Effector CD4-positive, alpha-beta T cell (primary cell): ENCODE measurements around the gene SERPINB1.

Experiments used
- DNase-seq: peaks from one replicate; pipeline ENCODE4 v3.0.0-alpha.2; 2020

SERPINB1 gene

DNA sequence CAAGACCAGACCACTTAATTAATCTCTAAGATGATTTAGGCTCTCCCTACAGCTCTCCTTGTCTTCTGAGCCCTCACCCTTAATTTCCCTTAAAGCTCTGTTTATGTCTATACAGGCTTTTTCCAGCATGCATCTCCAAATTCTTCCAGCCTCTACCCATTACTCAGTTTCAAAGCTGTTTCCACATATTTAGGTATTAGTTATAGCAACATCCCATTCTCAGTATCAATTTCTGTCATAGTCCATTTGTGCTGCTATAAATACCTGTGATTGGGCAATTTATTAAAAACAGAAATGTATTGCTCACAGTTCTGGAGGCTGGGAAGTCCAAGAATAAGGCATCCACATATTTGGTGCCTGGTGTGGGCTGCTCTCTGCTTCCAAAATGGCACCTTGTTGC is 2.3 kb upstream of the SERPINB1 start:
- no peak for DNase-seq

DNA sequence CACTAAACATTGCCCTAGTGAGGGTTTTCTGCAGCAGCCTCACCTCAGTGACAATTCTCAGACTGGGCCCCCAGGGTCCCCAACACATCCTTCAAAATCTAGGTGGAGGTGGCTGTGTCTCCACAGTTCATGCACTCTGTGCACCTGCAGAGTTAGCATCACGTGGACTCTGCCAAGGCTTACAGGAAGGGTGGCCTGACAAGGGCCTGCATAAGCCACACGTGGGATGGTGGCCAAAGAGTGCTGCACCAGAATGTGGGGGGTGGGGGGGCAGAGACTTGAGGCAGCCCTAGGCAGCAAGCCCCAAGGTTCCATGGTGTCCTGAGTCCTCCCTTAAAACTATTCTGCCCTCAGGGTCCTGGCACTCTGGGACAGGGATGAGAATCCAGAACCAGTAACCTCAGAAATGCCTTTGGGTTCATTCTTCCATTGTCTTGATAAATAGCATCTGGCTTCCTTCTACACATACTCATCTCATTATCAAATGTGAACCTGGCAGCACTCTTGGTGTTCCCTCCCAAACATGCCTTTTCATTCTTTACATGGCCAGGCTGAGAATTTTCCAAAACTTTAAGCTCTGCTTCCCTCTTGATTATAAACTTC is 1.6 kb upstream of the SERPINB1 start:
- DNase-seq = no peak

DNA sequence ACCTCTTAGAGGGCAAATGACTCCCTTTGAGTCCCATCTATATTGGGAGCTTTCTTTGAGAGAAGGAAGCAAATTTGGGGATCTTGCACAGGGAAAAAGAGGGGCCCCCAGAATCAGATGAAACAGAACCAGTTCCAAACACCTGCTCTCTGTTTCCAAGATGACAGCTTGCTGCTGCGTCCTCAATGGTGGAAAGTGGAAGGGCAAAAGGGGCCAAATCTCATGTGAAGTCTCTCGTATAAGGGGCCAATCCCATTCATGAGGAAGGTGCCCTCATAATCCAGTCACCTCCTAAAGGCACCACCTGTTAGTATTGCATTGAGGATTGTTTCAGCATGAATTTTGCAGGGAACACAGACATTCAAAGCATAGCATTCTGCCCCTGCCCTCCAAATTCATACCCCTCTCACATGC is 483 bp upstream of the SERPINB1 start:
- no peak for DNase-seq

DNA sequence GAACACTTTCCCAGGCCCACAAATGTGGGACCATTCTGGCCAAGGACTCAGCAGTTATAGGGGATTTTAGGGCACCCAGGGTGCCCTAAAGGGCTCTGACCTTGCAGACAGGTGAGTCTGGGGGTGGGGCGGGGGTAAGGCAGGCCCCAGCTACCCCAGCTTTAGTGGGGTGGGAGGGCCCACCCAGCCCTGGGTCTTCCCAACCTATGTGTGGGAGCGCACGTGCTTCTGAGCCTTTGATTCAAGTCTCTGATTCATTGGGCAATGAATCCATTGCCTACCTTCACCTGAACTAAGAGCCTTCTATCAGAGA is 958 bp downstream of the SERPINB1 start:
- no peak for DNase-seq

DNA sequence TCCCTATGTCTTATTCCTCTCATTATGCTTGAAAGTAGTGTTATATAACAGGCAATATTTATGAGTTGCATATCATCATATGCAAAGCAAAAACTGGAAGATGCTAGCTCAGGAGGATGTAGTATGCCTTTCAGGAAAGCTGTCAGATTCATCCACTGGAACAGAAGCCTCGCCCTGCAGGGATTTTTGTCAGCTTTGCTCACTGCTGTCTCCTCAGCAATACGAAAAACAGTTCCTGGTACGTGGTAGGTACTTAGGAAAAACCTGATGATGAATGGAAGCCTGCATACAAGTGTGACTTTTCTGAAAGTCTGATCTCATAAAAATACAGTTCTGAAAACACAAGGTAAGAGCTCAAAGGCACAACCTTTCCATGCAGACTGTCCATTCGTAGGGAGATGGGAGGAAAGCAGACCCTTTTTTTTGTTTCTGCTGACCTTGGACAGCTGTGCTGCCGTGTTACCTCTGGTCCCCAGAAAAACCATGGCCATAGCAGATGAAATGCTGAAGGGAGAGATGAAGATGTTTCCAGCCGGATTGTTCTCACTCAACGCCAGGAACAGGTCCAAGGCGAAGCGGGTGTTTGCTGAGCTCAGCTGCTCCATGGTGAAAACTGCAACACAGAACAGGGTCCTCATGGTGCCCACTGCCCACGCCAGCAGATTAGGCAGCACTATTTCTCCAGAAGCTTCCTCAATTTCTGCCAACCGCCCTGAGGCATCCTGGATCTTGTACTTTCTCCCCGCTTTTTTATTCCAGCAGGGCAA is 1.5 kb downstream of the SERPINB1 start:
- DNase-seq = no peak

DNA sequence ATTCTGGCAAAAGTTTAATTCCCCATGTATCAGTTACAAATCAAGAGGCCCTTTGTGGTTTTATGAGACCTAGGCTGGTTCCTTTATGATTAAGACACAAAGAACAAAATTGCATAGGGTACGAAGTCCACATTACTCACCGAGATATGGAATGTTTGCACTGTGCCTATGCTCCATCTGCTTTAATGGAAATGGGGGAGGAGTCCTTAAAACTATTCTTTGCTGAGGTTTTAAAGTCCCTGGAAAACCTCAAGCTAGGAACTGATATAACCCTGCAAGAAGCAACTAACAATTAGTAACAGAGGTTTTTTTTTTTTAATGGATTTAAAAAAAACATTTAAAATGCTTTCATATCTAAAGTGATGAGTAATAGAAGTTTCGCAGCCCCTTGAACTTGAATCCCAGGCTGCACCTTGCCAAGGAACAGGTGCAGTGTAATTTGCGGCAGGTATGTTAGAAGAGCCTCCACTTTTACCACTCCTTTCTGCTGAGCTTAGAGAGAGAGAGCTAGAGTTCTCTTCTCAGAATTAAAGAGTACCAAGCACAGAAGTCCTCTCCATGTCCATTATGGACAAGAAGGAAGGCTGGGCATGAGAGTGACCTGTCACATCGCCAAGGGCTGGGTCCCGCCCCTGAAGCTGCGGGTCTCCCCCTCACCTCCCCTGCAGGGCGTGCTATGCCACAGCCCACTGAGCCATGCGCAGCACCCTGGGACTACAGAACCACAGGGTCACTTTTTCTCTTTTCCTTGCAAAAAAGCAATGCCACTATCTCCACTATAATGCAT is 2.3 kb downstream of the SERPINB1 start:
- DNase-seq = no peak

DNA sequence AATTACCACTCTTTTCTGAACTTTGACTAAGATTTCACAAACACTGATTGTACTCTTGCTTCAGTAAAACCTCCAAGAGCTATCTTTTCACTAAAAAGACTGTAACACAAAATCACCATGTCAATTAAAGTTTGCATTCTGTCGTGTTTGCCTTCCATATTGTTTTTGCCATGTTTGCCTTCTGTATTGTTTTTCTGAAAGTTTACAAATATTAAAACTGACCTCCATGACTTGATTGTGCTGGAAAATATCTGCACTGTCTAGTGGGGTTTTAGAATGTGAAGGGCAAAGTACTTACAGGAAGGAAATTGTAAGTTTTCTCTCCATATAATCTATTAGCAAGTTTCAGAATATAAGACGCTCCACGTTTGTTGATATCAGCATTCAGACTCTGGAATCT is 3.4 kb downstream of the SERPINB1 start:
- DNase-seq = no peak

DNA sequence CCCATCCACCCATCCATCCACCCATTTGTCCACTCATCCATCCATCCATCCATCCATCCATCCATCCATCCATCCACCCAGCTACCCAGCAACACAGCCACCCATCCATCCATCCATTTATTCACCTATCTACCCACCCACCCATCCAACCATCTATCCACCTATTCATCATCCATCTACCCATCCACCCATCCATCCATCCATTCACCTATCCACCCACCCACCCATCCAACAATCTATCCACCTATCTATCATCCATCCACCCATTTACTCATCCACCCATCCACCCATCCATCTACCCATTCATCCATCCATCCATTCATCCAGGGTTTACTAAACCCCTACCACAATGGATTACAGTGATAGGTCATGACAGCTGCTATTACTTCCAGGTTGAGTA is 7.4 kb downstream of the SERPINB1 start:
- DNase-seq = no peak

DNA sequence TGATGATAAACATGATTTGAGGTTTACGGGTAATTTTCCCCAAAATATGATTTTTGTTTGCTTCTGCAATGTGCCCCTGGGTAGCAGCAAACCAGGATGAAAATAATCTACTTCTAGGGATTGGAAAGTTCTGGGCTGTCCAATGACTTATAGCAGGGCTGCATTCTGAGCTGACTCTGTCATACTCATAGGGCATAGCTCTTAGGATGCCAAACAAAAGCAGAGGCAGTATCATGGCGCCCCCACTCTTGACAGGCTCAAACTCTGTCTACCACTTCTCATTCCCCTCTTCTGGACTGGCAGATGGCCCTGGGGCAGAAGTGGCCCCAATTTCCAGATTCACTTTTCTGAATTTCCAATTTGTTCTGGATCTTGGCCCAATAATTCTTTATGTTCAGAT is 10.3 kb downstream of the SERPINB1 start:
- DNase-seq = no peak

DNA sequence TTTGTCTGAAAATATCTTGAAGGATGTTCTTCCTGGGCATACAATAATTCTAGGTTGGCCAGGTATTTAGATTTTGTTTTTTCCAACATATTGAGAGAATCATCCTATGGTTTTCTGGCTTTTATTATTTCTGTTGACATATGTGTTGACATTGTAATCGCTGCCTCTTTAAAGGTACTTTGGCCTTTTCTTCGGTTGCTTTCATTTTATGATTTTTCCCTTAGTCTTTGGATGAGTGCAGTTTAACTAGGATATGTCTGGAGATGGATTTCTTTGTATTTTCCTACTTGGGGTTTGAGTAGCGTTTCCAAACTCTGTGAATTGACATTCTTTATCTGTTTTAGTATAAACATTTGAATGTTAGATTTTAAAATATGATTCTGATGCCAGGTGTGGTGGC is 11.5 kb downstream of the SERPINB1 start:
- no peak for DNase-seq

DNA sequence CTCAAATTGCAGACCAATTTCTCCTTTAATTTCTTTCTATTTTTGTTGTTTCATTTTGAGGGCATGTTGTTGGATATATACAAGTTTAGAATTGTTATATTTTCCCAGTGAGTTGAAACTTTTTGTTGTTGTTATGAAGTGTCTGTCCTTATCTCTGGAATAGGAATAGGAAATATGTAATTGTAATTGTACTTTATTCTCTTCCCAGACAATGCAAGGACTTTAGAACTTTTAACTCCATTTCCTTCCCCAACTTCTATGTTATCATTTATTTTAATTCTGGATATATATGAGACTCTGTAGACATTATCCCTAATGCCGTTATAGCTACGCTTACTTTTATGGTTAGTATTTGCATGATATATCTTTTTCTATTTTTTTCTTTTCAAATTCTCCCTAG is 12.4 kb downstream of the SERPINB1 start:
- no peak for DNase-seq

DNA sequence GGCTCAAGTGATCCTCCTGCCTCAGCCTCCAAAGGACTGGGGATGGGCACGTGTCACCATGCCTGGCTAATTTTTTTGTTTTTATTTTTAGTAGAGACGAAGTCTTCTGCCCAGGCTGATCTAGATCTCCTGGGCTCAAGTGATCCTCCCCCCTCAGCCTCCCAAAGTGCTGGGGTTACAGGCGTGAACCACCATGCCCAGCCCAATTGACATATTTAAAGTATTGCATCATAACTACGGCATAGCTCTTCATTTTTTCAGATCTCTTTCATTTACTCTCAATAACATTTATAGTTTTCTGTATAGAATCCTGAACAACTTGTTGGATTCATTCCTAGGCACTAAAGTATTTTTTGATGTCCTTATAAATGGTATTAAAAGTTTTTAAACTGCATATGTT is 13.0 kb downstream of the SERPINB1 start:
- DNase-seq = no peak

DNA sequence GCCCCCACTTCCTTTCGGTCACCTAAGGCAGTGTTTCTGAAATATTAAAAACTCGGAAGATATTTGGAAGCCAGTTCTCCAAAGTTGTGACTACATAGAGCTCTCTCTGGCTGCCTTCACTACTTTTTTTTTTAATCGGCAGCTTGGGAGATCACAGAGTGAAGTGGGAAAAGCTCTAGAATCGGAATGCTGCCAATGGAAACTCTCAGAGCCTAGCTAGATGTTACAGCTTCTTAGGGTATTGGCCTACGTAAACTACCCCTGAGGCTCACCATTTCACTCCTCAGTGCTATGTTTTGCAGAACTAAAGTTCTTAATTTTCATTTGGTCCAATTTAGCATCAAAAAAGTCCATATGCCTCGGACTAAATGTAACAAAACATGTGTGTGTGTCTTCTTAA is 14.5 kb downstream of the SERPINB1 start:
- no peak for DNase-seq

DNA sequence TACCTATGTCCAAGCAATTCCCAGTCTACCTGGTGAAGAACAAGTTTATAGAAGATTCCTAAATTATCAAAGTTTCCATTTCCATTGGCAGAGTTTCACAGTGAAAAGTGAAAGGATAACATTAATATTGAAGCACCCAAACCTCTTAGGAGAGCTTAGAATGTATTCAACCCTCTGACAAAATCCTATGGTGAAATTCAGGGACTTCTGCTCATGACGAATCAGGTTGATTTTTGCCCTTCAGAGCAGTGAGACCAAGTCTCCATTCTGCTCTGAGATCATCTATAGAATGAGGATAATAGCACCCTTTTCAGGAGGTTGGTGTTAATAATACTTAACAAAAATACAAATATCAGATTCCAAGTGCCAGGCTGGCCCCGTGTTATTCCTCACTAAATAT is 15.5 kb downstream of the SERPINB1 start:
- DNase-seq = no peak

DNA sequence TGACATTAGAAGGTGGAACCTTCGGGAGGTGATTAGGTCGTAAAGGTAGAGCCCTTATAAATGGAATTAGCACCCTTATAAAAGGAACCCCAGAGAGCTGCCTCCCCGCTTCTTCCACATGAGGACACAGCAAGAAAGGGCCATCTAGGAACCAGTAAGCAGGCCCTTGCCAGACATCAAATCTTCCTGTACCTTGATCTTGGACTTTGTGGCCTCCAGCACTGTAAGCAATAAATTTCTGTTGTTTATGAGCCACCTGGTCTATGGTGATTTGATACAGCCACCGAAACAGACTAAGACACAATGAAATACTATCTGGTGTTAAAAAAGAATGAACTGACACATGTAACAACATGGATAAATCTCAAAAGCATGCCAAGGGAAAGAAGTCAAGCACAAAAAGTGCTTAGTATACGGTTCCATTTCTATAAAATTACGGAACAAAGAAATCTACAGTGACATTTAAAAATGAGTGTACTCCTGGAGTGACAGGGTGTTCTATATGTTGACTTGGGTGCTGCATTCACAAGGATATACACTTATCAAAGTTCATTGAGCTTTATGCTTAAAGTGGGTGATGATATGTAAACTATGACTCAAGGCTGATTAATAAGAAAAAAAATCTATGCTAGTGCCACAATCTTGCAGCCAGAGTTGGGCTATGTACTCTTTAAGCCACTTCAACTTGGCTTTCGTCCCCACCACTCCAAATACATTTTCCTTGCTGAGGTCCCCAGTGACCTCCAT is 18.4 kb downstream of the SERPINB1 start:
- no peak for DNase-seq

DNA sequence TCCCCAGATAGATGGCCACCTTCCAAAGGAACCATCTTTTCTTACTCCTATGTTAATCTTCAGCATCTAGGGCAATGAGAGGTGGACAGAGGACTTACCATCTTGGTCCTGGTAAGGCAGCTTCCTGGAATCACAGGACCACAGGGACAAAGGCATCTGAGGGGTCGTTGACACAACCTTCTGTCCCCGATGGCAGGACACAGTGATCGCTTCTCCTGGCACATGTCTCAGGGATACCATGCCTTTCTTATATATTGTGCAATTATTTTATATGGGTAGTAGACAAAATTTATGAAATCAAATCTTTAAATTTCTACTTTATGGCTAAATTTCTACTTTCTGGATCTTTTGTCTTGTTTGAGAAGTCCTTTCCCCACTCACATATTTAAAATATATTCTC is 20.1 kb downstream of the SERPINB1 start:
- DNase-seq = no peak

DNA sequence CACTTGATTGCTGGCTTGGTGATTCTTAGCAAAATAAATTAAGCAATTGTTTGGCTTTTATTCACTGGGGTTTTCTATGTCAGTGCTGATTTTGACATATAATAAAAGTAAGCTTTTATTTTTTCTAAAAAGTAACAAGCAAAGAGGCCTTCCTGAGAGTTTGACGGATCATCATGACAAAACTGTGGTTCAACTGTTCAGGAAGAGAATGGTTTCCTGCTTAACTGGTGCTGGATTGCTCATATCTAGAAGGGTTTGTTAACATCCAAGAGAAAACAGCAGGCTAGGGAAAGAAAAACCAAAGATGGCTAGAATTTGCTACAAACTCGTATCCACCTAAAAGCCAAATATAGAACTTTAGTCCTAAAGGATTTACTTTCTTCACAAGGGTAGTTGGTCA is 21.2 kb downstream of the SERPINB1 start:
- no peak for DNase-seq

DNA sequence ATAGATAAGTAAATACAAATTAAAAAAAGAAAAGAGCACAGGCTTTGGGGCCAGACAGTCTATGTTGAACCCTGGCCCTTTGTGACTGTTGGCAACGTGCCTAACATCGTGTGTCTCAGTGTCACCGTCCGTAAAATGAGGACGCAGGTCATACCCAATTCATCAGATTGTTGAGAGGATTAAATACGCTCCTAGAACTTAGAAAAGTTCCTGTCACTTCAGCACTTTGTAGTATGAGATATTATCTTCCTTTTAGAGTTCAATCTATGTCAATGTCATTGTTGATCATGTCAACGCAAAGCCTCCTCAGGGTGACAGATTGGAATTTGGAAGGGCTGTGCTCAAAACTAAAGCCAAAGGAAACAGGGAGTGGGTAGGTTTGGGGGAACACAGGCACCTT is 21.7 kb downstream of the SERPINB1 start:
- no peak for DNase-seq

DNA sequence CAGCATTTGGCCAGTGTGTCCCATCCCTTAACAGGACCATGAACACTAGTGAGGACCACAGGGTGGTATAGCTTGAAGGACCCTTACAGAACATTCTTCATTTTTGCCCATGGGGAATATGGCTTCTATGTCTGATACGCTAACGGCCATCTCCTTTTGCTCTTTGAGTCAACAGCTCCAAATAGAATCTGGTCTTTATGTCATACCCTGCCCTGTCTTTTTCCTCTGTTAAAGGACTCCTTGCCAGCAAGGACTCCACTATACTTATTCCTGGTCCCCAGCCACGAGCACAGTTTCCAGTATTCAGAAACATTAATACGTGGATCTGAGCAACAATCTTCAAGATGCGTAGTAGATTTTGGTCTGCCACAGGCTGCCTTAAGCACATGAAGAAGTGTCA is 22.5 kb downstream of the SERPINB1 start:
- no peak for DNase-seq

DNA sequence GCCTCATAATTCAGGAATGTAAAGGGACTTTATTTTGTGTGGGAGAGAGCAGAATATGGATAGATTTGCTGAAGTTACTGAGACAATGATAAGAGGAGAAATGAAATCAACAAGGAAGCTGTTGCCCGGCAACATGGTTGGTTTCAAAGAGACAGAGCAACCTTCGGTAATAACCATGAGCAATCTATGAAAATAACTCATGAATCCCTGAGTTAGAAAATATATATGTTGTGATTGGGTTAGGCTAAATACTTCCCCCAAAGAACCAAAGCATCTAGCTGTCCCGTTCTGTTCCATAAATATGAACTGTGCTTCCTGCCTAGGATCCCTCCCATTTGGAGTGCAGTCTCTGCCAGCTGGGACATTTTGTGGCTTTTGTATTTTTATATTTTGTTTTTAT is 23.1 kb downstream of the SERPINB1 start:
- no peak for DNase-seq

DNA sequence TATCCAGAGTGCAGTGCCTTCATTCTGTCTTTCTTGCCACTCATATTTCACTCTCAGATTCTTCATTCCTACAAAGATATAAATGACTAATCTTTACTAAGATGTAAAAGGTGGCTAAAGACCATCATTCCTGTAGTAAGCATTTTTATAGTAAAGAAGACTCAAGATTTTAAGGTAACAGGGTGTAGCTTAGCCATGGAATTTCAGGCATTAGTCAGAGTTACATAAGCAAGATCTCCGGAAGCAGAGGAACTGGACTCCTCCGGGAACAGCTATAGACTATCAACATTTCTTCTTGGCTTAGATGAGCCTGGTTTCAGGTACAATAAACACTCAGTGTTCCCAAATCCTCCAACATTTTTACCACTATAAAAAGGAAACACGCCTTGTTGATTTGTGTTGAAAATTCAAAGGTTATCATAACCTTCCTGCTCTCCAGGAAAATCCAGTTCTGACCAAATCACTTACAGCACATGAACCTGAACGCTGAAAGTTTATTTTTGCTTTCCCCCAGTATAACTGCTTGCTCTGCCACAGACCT is 23.7 kb downstream of the SERPINB1 start:
- DNase-seq = no peak

DNA sequence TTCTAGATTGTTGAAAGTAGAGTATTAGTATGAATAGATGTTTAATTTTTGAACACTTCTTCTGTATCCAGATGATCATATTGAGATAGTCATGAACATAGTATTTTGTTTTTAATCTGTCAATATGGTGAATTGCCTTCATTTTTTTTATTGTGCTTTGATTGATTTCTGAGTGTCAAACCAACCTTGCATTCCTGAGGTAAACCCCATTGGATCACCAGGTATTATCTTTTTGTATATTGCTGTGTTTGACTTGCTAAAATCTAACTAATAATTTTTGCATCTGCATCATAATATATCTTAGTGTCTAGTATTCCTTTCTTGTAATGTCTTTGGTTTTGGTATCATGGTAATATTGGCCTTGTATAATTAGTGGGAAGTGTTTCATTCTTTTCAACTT is 25.5 kb downstream of the SERPINB1 start:
- DNase-seq = no peak

DNA sequence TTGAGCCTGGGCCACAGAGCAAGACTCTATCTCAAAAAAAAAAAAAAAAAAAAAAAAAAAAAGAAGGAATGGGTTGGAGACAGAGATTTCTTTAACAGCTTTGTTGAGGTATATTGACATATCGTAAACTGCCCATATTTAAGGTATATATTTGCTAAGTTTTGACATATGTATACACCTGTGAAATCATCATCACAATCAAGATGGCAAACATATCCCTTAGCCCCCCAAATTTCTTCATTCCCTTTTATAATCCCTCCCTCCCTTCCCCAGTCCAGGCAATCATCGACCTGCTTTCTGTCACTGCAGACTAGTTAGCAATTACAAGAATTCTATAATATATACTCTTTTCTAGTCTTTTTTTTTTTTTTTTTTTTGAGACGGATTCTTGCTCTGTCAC is 29.0 kb downstream of the SERPINB1 start:
- no peak for DNase-seq
